ENCODE results near the gene TEKT2.

DNA sequence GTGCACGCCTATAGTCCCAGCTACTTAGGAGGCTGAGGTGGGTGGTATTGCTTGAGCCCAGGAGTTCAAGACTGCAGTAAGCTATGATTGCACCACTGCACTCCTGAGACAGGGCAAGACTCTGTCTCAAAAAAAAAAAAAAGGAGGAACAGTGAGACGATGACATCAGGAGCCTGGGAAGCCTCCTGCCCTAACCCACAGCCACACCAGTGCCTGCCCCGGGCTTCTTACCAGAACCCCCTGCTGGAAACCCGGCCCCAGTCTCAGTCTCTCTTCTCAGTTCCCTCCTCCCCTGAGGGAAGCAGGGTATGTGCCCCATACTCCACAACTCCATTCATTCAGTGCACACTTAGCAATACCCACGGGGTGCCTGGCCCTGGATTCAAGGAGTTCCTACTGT, 32.0 kb downstream of the TEKT2 start:
- TF ChIP-seq CTCF (IDR thresholded peaks at IDR 0.05), result no peak
- TF ChIP-seq POLR2AphosphoS5 (IDR thresholded peaks at IDR 0.05), result no peak
- no peak for TF ChIP-seq EP300 (IDR thresholded peaks at IDR 0.05)
- no peak for TF ChIP-seq POLR2A (IDR thresholded peaks at IDR 0.05)
